NCI-H69 (cell line): Measurements from ENCODE around the gene SGO2.
"Not testable (repeated sequence)": the region's sequence is repeated elsewhere in the genome, so short reads cannot be mapped to it uniquely, and the experiment has no call there.

Experiments
- DNase-seq: peaks from one replicate; lab custom pipeline; 2025; lab: John Stamatoyannopoulos, UW

Gene SGO2

DNA sequence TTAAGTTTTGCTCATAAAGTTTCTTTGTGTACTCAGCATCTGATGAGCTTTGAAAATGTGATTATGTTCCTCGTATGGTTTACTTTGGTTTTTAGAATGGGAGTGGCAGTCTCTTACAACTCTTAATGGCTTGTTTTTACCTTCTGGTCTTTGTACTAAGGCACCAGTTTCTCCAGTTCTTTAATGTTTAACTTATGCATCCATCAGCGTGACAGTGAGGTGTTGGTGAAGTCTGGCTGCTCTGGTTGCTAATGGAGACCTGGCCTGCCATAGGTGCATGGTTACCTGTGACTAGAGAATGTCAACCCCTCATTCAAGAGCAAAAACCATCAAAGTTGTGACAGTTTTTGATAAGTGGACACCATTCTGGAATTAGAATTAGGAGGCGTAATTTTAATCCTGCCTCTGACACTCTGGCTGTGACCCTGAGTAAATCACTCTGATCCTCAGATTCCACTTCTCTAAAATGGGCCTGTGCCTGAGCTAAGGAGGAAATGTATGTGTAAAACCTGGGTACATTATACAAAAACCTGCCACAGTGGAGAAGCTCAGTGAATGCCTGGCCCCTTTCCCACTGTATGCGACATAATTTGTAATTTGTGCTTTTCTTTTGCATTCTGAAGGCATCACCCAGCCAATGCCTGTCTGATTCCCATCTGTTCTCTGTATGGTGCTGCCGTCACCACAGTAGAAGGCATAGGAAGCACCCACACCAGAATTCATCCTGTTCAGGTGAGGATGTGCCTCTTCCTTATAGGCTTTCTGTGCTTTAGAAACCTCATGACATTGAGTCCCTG is 71.0 kb downstream of the SGO2 start:
- no peak for DNase-seq

DNA sequence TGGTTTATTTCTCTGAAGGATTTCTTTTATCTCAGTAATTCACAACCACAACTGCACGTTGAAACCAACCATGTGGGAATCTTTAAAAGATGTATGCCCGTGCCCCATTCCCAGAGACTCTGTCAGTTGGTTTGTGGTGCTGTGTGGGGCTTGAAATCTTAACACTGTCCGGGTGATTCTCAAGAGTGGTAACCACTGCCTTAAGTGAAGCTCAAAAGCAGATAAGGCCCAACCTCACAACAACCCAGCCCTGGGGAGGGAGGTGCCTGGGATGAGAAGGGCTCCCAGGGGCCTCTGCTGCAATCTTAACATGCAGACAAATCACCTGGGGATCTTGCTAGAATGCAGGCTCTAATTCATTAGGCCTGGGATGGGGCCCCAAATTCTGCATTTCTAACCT is 73.2 kb downstream of the SGO2 start:
- DNase-seq = no peak

DNA sequence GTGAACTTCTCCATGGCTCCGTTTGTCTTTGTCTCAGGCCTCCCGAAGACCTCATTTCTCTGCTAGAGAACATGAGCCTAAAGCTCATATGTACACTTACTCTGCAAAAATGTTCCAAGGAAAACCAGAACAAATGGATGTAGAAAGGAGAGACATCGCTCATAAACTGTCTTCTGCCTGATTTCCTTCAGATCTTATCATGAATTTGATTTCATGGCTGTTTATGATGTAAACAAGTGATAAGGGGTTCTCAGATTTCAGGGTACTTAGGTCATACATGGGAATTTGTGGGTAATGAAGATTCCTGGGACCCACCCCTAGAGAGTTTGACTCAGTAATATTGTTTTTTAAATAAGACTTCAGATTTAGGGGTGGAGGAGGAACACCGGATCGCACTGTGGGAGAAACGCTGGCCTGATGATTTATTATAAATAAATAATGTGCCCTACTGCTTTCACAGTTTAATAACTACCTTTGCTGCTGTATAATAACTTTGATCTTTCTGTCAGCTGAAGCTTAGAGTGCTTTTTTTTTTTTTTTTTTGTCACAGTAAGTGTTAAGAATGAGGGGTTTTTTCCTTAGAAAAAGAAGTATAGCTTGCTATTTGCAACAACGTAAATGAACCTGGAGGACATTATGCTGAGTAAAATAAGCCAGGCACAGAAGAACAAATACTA is 74.7 kb downstream of the SGO2 start:
- peak; percentile 33 for DNase-seq

DNA sequence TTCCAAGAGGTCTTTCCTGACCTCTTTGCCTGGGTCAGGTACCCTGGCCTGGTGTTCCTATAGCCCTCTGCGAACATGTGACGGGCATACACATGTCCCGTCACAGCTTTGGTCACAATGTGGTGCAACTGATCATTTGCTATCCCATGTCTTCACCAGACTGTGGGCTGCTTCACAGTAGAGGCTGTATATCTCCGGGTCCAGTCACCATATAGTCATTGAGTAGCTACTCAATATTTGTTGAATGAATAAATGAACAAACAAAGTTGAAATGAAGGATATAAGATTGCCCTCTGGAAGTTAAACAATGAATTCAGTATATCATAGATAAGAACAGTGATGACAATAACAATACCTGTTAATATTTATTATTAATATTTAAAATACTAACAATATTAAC is 76.6 kb downstream of the SGO2 start:
- no peak for DNase-seq

DNA sequence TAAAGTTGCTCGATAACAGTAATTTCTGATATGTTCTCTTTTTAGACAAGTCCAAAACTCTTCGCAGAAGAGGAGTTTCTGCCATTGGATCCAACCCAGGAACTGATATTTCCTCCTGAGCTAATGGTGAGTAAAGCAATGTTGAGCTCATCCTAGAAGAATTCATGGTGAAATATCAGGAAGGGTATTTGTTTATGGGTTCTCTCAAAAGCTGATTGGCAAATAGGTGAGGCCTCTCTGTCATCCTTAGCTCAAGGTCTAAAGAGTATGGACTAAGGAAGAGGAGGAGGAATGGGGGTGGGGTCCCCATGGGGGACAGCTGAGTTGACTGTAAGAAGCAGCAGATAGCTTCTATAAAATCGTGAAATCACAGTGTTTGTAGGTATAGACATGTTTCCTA is 78.0 kb downstream of the SGO2 start:
- no peak for DNase-seq

DNA sequence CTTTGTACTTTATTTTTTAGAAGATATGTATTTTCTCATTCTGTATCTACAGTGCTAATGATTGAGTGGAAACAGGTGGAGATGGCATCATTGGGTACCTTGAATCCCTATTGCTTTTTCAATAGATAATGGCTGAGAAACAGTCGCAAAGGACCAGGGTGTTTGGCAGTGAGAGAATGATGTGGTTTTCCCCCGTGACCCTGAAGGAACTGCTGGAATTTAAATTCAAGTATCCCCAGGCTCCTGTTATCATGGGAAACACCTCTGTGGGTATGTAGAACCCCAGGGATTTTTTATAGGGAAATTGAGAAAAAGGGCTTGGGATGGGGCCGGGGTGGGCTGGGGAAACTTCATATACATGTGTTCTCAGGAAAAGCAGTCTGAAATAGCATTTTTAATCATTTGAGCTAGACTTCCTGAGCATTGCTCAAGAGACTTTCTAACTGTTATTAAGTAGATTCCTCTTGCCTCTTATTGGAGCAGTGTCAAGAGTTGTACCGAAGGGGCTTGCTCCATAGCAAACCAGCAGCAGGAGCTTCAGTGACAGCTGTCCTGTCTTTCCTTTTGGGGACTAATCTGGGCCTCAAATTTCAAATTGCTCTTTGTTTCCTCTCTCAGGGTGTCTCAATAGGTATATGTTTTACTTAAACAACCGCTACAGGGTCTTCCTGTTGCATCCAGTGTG is 78.7 kb downstream of the SGO2 start:
- DNase-seq = no peak

DNA sequence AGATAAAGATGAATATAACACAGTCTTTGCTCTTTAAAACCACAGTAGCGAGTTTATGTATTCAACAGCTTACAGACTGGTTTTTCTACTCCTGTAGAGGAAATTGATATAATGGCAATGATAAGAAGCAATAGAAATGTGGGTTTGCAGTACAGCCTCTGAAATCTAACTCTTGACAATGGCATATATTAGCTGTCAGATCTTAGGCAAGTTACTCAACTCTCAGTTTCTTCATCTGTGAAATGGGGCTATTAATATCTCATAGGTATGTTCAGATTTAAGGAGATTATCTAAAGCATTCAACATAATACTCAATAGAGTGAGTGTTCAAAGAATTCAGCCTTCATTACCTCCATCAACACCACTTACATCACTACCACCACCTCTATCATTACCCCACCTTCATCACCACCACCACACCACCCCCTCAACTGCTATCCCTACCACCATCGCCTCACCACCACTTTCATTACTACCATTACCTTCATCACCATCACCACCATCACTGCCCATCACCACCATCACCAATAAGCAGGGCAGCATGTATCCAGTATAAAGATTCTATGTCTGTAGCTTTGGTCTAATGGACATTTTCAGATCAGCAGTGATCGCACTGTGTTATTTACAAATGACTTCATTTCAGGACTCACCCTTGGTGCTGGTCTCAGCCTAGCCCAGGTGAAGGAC is 82.5 kb downstream of the SGO2 start:
- no peak for DNase-seq

DNA sequence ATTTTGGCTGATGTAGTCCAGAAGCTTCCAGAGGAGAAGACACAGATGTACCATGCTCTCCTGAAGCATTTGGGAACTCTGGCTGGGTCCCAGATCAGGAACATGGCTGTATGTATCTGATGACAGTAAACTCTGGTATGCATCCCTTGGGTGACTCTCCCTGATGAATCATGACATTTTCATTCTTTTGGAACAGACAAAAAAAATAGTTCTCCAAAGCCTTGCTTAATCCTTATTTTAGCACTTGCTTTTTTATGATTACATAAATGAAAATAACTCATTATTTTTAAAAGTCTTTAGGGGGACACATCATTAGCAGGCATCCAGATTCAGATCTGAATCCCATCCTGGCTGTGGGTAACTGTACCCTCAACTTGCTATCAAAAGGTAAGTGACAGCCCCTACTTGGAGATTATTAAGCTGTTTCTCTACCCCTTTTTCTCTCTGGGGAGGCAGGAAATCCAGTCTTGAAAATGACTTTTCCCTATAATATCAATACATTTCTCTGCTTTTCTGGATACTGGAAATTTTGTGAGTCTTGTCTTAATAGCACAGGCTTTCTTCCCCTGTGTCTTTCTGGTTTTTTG is 83.1 kb downstream of the SGO2 start:
- DNase-seq = no peak

DNA sequence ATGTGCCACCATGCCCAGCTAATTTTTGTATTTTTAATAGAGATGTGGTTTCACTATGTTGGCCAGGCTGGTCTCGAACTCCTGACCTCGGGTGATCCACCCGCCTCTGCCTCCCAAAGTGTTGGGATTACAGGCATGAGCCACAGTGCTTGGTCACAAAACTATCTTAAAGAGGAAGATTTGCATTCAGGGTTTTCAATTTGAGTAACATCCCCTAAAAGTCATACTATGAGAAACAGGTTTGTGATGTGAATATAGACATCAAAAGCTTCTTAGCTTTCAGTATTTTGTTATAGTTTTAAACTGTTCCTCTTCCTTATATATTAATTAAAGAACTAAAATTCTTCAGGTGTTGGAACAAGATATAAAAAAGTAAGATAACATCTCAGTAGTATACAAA is 84.2 kb downstream of the SGO2 start:
- DNase-seq = not testable (repeated sequence)

DNA sequence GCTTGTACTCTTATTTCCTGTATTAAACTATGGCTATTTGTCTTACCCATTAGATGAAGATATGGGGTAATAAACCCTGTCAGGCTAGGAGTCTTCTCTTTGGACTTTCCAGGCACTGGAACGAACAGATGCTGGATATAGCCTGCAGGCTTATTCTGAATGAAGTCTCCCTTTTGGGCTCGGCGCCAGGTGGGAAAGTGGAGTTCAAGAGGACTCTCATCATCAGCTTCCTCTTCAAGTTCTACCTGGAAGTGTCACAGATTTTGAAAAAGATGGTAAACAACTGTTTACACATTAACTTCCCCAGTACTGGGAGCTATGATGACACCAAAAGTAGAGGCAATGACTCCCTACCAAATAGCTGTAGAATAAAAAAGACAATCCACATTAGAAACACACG is 87.7 kb downstream of the SGO2 start:
- DNase-seq = peak; percentile 50

DNA sequence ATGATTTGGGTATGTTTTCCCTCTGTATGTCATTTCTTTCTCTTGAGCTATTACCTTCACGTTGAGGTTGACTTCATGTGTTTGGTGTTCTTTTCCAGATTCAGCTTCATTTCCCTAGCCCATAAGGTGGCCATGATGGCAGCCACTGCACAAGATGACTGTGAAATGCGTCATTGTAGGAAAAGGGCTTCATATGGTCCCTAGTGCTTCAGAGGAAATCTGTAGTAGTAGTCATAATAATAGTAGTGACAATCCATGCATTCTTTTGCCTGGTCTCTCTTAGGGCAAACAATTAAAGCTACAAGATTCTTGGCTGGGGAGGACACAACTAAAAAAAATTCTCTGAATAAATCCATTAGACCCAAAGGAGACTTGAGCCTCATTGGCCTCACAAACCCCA is 88.2 kb downstream of the SGO2 start:
- DNase-seq = no peak

DNA sequence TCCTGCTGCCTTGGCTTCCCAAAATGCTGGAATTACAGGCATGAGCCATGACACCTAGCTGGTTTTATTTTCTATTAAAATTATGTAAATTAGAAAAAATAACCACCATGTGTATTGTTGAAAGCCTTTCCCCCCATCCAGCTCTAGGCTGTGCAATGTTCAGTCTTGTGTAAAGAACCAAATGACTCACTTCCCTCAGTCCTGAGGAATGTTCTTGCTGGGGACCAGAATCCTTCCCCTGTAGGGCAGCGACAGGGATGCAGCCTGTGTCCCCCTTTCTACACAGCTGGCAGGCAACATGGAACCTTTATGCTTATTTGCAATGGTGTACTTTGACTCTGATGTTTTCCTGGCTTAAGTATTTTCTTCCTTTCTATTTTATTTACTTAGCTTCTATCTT is 89.2 kb downstream of the SGO2 start:
- no peak for DNase-seq

DNA sequence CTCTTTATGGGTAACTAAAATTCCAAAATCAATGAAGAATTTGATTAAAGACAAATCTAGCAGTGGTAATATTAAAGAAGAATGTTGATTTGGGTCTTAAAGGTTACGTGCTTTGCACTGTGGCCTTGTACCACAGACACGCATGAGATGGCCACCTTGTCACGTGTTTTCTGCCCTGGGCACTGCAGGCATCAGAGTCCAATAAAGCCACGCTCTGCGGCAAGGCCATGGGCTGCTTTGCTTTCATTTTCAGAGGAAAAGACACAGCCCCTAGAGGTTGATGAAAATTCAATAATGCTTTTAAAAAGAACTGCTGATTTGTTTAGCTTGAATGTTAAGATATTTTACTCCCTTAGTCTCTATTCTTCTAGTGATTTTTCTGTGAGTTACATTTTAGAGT is 90.2 kb downstream of the SGO2 start:
- DNase-seq = peak; percentile 1

DNA sequence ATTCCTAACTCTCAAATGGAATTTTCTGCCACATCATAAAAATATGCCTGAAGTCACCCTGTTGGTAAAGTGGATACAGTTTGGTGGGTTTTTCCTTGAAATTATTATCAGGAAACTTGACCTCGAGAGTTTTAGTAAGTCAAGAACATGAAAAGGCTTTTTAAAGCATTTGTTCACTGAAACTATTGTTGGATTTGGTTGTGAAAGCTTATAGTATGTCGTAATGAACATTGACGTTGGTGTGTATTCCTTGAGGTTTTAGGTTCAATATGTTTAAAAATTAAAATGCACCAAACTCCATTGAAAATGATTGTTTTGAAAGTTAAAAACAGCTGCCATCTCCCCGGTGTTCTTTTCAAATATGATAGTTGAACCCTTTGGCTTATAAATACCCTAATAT is 90.6 kb downstream of the SGO2 start:
- DNase-seq = no peak

DNA sequence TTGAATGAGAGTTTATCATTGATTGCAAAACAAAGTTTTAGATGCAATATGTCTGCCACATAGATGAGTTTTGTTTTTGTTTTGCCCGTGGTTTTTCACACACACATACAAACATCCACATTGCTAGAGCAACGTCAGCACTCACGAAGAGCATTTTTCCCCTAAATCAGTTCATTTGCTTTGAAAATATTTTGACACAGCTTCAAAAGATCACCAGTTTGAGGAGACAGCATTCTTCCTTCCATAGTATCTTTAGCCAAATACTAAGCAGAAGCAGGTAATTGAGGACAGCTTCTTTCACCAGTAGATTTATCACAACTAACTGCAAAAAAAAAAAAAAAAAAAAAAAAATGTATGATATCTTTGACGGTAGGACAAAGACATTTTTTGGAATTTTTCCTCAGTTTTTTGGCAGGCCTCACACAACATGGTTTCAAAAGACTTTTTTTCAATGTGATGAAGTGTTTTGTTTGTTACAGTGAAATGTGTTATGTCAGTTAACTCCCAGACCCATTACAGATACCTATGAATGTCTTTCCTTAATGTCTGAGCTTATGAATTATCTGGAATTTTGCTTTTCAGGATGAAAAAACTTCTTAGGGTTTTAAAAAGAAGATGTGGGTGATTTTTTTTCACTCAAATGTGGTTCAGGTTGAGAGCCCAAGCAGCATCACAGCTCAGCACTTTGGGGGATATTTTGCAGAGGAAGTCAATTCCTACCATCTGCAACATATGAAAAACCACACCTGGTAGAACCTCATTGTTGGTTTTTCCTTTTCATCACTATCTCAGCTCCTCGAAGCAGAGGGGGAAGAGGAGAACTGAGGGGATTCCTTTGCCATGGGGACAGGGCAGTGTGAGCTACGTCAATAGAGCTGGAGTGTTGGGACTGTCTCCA is 91.4 kb downstream of the SGO2 start:
- DNase-seq = no peak

DNA sequence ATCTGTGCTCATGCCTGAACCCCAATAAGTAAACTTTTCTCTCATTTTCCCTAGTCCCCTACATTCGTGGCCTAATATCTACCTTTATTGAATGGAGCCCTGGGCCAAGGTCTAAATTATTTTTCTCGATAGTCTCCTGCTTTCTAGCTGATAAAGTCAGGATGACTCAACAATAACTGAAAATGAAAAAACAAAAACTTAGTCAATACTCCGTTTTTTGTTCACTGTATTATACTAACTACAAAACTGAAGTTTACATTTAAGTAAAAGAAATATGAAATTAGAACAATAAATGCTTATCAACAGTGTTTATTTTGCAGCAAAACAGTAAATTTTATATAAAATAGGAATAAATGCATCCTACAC is 92.0 kb downstream of the SGO2 start:
- DNase-seq = no peak

DNA sequence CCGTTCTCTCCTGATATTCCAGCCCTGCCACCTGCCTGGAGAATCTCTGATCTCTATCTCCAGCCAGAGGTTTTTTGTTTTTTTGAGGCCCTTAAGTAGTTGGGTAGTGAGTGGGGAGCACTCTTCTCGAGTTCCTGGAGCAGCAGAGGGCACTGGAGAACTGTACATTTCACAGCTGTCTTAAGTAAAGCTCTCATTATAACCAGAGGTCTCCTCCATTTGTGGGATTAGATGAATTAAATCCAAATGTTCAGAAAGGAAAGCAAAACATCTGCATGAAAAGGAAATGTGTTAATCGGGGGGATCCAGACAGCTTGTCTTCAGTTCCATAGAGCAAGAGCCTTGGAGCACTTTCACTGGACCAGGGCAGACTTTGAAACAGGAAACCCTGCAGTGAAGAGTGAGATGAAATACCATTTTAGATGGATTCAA is 92.6 kb downstream of the SGO2 start:
- peak; percentile 8 for DNase-seq

DNA sequence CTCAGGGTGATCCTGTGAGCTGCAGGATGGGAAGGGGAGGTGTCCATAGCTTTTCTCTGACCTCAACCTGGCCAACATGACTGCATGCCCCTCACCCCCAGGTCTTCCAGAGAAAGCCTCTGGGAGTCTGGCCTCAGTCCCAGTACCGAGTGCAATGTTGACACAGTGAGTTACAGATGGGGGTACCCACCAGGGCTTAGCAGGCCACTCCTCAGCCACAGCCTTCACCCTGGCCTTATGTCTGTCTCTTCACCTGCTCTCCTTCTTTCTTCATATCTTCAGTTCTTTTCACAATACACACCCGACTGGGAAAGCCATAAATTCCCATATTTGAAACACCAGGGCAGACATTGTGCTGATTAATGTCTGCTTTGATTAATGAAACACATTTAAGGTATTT is 93.3 kb downstream of the SGO2 start:
- DNase-seq = no peak

DNA sequence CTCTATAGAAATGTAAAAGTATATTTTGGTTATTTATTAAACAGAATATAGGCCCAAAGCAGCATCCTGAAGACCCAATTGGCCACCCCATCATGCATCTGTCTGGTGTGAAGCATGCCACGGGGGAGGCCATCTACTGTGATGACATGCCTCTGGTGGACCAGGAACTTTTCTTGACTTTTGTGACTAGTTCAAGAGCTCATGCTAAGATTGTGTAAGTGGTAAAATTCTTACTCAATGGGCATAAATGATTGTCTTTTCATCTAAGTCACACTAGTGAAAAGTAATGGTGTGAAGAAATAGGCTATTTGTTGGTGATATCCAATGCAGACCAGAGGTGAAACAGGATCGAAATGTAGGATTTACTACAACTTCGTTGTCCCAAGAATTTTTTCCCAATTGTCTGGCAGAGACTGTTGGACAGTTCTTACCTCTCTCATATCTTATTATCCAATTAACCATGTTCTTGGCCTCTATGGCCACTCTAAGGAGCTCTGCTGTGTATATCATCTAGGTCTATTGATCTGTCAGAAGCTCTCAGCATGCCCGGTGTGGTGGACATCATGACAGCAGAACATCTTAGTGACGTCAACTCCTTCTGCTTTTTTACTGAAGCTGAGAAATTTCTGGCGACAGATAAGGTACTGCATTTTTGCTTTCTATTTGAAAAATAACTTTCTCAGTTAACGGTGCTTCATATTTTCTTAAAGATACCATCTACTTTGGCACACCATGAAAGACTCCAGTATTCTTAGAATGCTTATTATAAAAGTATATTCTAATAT is 94.8 kb downstream of the SGO2 start:
- no peak for DNase-seq

DNA sequence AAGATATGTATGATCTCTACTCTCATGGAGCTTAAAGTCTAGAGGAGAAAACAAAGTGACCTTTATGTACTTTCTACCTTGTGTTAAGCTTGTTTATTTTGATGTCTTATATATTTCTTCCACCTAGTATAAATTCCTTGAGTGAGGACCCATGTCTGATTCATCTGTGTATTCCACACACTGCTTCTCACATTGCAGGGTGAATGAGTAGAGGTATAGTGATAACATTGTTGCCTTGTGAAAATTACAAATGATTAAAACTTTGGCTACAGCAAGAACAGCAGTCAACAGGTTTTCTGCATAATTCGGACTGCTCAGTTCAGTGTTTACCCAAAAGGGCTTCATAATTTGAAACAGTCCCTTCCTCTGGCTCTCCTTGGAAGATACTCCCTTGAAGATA is 96.1 kb downstream of the SGO2 start:
- DNase-seq = no peak
